ENCODE results near the gene RELN. TPM values are rescaled to one million over a fixed set of nuclear protein-coding genes. Genes with fewer than 3 reads are reported as not detected.

RELN gene
- total RNA-seq, 1 experiment from 2014 or later = 0.20 TPM

DNA sequence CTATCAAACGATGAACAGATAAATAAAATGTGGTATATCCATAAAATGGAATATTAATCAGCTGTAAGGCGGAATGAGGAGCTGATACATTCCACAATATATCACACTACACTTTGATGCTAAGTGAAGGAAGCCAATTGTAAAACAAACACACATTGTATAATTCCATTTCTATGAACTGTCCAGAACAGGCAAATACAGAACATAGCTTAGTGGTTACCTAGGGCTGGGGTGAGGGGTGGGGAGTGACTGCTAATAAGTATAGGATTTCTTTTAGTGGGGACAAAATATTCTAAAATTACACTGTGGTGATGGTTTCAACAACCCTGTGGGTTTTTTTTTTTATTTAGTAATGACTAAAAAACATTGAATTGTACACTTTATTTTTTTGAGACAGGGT is 461.3 kb downstream of the RELN start:
- POLR2A ChIA-PET = no interaction called here
- CTCF ChIA-PET = interaction anchor here (0.6 kb wide), 1 partner anchor 348 kb away, joined by 3 read pairs; no protein-coding TSS in a partner anchor
- Histone ChIP-seq H3K36me3 (ENCODE audit: control insufficient read depth in 1 of 2, insufficient read depth in 2 of 2, low read length in 2 of 2) (no peaks in the 10 kb centered on the region), H3K4me2 (ENCODE audit: low read length) (no peak overlapping the region), H3K4me1 (ENCODE audit: control insufficient read depth in 1 of 2, insufficient read depth in 2 of 2, low read length in 2 of 2) (no peaks in the 10 kb centered on the region), H2AFZ (ENCODE audit: low read depth, low read length, poor library complexity, severe bottlenecking) (no peak overlapping the region), H3K9me2 (ENCODE audit: insufficient read depth) (no peaks in the 10 kb centered on the region), H3K79me2 (ENCODE audit: insufficient read depth, low read length) (no peaks in the 10 kb centered on the region), H3K27me3 (ENCODE audit: insufficient read depth, low read length) (peaks cover 61% of the 10 kb centered on the region), H4K20me1 (ENCODE audit: insufficient read depth) (no peaks in the 10 kb centered on the region), H3K9me3 (ENCODE audit: control insufficient read depth in 1 of 2, insufficient read depth in 1 of 2, low read depth in 1 of 2, low read length in 2 of 2) (no peaks in the 10 kb centered on the region), H3K27ac (ENCODE audit: low read depth, low read length) (no peak overlapping the region), H3K9ac (ENCODE audit: low read length) (no peak overlapping the region), H3K4me3 (replicated peaks in 1 of 2; ENCODE audit: low read depth in 1 of 2, low read length in 2 of 2) (no peak overlapping the region)
- TF ChIP-seq CEBPB (IDR thresholded peaks at IDR 0.05; ENCODE audit: low read depth) (no peak), EZH2 (IDR thresholded peaks at IDR 0.05) (no peak), SRF (IDR thresholded peaks at IDR 0.05; ENCODE audit: low read depth) (no peak), ZNF274 (IDR thresholded peaks at IDR 0.05; ENCODE audit: low read depth, low read length) (no peak), ELF1 (IDR thresholded peaks at IDR 0.05; ENCODE audit: borderline replicate concordance, low read depth) (no peak), SP1 (IDR thresholded peaks at IDR 0.05; ENCODE audit: low read depth) (no peak), CBX3 (IDR thresholded peaks at IDR 0.05; ENCODE audit: low read depth) (no peak), EZH2phosphoT487 (IDR thresholded peaks at IDR 0.05; ENCODE audit: borderline replicate concordance) (no peak), FOSL1 (IDR thresholded peaks at IDR 0.05; ENCODE audit: low read depth) (no peak), POLR2A (IDR thresholded peaks at IDR 0.05; ENCODE audit: borderline replicate concordance, extremely low read depth, insufficient read depth, insufficient read length) (no peak), ATF3 (IDR thresholded peaks at IDR 0.05) (no peak), TCF7L2 (IDR thresholded peaks at IDR 0.05; ENCODE audit: borderline replicate concordance, extremely low read depth, insufficient read depth, insufficient read length) (no peak), RAD21 (IDR thresholded peaks at IDR 0.05; ENCODE audit: low read depth) (no peak), JUND (IDR thresholded peaks at IDR 0.05) (no peak), REST (IDR thresholded peaks at IDR 0.05; ENCODE audit: low read depth) (no peak)
- TF ChIP-seq, protein P1, sequence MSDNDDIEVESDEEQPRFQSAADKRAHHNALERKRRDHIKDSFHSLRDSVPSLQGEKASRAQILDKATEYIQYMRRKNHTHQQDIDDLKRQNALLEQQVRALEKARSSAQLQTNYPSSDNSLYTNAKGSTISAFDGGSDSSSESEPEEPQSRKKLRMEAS (IDR thresholded peaks at IDR 0.05) = no peak
- intact Hi-C loops (cut with micrococcal nuclease) = loop anchor here (5.0 to 10.0 kb wide), 2 partner anchors 634 to 1317 kb away; no protein-coding TSS in a partner anchor
- no TSS peak for BruUV-seq (replicated peaks)
- no peak for DNase-seq (ENCODE audit: low read depth, low spot score)
- RAD21 ChIA-PET (ENCODE audit: low non-redundant PET in 1 of 2, low total read pairs in 2 of 2, uncharacterized antibody in 2 of 2, unreplicated experiment in 2 of 2) = no interaction called here
- ATAC-seq = no peak

Measured in HCT116 (cell line).